Epithelial cell of proximal tubule (primary cell): ENCODE results near the gene ZNF552. TPM values are rescaled to one million over a fixed set of nuclear protein-coding genes. Genes with fewer than 3 reads are reported as not detected.
"Not testable (repeated sequence)": the region's sequence is repeated elsewhere in the genome, so short reads cannot be mapped to it uniquely, and the experiment has no call there.

ENCODE experiments used
- DNase-seq: peaks from one replicate; pipeline ENCODE4 v3.0.0-alpha.2; 2011; ENCODE audit warnings: low read depth
- H3K4me3 ChIP-seq: 2 replicates; pipeline ENCODE4 v1.5.1; 2011; ENCODE audit warnings: low read depth, mild to moderate bottlenecking, low read length
- CTCF ChIP-seq: conservative IDR thresholded peaks from 2 replicates; pipeline ENCODE4 v1.5.1; 2012; ENCODE audit warnings: low read depth, mild to moderate bottlenecking, low read length
- total RNA-seq: library from RNA; depleted of rRNA; stranded (reverse); fragments of >200 nt; gene quantifications from 2 replicates; pipeline ENCODE4 v1.2.3, GENCODE V29; 2015

Gene ZNF552
- 7.0 and 8.9 TPM in 2 replicates for total RNA-seq

- DNase-seq, result peak; percentile 67
- TF ChIP-seq CTCF, result no peak
These were observed at the start of gene ZNF552 for GRCh38 chr19:57814505-57815246. ZNF552 (minus strand) TSS chr19:57814913; CDS start chr19:57814743, 170 bp downstream.

GRCh38 chr19:57862351-57862750, 47.6 kb upstream of the ZNF552 start:
- not testable (repeated sequence) for DNase-seq, H3K4me3 ChIP-seq

More at GRCh38 chr19:57814505-57815246, at the start of gene ZNF552:
- peak within 1 kb of the TSS; percentile 97 for H3K4me3 ChIP-seq

- DNase-seq, H3K4me3 ChIP-seq: not testable (repeated sequence)
These were observed 39.4 kb upstream of the ZNF552 start for GRCh38 chr19:57854117-57854516.

- DNase-seq, H3K4me3 ChIP-seq: not testable (repeated sequence)
These were observed 37.3 kb upstream of the ZNF552 start for GRCh38 chr19:57851812-57852603.

GRCh38 chr19:57850553-57851017, 35.9 kb upstream of the ZNF552 start:
- peak; percentile 70 for DNase-seq
- H3K4me3 ChIP-seq, result peak overlapping the region; percentile 92
- TF ChIP-seq CTCF, result no peak

- DNase-seq, result peak; percentile 43
- peak within 1 kb of the TSS; percentile 92 for H3K4me3 ChIP-seq
These were observed 35.2 kb upstream of the ZNF552 start, which contains the start of gene ZNF587 for GRCh38 chr19:57849666-57850473. ZNF587 (plus strand) TSS chr19:57849859; CDS start chr19:57850039, 180 bp downstream.

- H3K4me3 ChIP-seq, result peak overlapping the region; percentile 92
- DNase-seq, result not testable (repeated sequence)
These were observed 34.5 kb upstream of the ZNF552 start for GRCh38 chr19:57849162-57849665.

- DNase-seq, H3K4me3 ChIP-seq: not testable (repeated sequence)
These were observed 32.5 kb upstream of the ZNF552 start for GRCh38 chr19:57847164-57847563.

GRCh38 chr19:57841122-57841763, 26.5 kb upstream of the ZNF552 start:
- H3K4me3 ChIP-seq, result no peak overlapping the region
- DNase-seq, result no peak
- no peak for TF ChIP-seq CTCF

GRCh38 chr19:57838622-57839191, 24.0 kb upstream of the ZNF552 start:
- not testable (repeated sequence) for DNase-seq, H3K4me3 ChIP-seq

GRCh38 chr19:57836991-57837390, 22.3 kb upstream of the ZNF552 start:
- H3K4me3 ChIP-seq, DNase-seq: not testable (repeated sequence)
